Fibroblast of peridontal ligament (primary cell): Measurements from ENCODE around the gene WWOX.
"Not testable (repeated sequence)": the region's sequence is repeated elsewhere in the genome, so short reads cannot be mapped to it uniquely, and the experiment has no call there.

Experiments used
- DNase-seq: peaks from one replicate; pipeline ENCODE4 v3.0.0-alpha.2; 2010; ENCODE audit errors: extremely low read depth

Gene WWOX

DNA sequence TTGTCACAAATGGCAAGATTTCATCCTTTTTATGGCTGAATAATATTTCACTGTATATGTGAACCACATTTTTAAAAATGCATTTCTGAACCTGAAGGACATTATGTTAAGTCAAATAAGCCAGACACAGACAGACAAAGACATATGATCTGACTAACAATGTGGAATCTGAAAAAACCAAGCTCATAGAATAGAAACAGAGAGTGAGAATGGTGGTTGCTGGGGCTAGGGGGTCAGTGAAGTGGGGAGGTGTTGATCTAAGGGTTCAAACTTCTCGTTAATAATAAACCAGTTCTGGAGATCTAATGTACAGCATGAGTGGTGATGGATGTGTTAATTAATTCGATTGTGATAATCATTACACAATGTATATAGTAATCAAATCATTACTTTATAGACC is 475.1 kb downstream of the WWOX start:
- no peak for DNase-seq

DNA sequence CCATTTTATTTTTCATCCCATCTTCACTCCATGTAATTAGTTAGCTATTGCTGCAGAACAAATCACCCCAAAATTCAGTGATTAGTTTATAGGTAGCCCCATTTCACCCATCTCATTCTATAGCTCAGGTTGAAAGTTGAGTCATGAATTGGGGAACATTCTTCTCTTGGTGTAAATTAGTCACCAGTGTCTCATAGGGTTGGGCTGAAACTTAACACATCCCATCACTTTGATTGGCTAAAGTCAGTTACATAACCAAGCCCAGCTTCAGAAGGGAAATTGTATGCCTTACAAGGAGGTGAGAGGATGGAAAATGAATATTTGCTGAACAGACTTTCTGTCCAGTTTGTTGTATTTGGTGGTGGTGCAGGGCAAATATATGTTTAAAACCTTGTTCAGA is 477.5 kb downstream of the WWOX start:
- DNase-seq = no peak

DNA sequence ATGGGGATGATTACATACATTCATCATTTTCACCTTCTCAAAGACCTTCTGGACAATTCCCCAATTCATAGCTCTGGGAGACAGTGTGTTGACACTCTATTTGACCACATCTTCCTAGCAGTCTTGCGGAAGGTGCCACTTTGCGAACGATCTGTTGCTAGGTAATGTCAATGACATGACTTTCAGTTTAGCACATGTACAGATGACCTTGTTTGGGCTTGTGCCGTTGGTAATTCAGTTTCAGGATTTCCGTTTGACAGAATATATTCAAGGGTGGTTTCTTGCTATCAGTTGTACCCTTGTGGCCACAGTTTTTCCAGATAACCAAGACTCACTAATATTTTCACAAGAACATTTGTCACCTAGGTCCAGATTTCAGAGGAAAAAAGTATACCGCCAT is 478.2 kb downstream of the WWOX start:
- no peak for DNase-seq

DNA sequence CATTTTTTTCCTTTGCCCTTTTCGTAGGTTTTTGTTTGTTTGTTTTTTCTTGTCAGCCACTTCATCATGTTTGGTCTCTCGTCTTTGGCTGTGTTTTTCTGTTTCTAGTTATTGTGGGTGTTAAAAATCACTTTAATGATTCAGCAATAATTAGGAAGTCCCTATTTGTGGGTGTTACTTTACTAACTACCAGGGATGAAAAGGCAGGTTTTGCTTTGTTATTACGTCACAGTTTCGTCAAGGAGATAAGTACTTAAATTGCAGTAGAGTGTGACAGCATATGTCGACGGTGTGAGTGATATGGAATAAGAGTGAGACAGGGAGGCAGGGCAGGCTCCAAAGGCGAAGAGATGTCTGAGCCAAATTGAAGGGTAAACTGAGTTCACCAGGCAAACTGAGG is 479.6 kb downstream of the WWOX start:
- no peak for DNase-seq

DNA sequence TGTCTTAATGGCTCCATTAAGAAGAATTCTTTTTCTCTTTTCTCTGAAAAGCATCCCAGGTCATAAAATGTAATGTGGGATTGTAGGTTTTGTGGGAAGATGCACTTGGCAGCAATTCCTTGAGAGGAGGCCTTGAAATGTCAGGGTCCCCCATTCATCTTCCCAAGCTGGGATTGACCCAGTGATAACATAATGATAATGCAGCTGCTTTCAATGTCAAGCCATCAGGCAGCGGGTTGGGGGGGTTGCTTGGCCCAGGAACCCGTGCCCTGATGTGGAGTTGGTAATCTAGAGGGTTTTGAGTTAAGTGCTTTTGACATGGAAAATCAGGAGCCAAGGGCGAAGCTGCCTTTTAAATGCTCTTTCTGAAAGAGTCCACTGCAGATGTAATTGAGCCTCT is 484.0 kb downstream of the WWOX start:
- no peak for DNase-seq

DNA sequence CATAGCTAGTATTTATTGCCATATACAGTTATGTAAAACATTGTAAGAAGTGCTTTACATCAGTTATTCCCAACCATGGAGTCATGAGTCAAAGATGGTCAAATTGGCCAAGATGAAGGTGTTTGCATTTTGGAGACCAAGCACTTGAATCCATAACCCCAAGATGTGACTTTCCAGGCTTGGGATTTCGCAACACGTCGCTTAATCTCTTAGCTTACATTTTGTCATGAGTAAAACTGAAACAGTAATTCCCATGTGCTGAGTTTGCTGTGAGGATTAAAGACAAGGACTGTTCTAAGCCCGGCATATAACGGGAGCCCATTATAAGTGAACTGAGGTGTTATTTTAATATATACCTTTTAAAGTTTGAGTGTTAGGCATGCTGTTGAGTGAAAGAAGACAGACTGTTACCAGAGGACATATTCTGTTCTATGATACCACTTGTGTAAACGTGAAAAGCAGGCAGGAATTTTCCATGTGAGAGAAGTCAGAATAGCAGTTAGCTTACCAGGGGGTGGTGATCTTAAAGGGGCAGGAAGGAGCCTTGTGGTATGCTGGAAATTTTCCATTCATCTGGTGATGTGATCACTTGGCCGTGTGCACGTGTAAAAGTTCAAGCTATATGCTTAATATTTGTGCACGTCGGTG is 484.9 kb downstream of the WWOX start:
- DNase-seq = no peak

DNA sequence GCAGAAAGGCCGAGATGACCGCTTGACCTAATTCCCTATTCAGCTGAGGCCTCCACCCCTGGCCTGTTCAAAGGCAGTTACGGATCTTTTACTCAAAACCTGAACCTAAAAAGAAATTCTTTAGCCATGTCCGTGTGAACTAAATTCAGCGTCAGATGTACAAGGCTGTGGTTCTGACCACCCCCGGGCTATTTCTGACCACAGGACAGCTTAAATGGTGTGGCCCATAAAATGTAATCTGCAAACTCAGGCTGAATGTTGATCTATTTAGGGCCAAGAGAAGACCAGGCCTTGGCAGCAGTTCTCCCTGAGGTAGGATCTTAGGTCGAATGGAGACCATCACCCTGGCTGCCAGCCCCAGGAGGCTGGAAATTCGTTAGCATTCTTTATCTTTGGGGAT is 485.5 kb downstream of the WWOX start:
- no peak for DNase-seq

DNA sequence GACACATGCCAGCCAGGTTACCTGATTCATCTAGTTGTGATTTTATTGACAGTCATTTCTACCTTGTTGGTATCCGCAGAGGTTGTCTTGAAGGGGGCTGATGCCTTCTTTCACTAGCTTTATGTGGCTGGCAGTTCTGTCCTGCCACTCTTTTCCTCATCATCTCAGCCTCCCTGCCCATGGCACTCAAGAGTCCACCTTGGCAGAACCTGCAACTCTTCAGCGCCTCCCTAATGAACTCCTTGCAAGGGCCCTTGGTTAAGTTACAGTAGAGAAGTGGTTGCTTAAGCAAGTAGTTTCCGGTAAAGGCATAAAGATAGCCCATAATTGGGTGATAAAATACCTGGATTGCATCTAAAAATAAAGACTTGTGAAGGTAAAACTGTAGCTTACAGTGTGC is 489.9 kb downstream of the WWOX start:
- no peak for DNase-seq

DNA sequence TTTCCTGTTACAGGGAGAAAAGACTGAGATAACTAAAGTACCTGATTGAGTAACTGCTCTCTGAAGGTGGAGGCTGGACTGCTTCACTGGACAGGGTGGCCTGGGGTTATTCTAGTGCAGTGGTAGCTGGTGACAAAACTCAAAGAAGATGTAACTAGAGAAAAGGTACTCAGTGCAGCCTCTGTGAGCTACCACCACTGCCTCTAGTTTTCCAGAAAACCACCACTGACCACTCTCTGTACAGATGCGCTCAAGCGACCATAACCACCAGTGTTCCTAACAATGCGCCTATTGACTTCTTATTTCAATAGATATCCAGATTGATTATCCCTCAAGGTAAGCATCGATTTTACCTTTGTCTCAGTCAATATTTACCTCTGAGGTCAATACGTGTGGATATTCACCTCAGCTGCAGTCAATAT is 492.2 kb downstream of the WWOX start:
- DNase-seq = no peak

DNA sequence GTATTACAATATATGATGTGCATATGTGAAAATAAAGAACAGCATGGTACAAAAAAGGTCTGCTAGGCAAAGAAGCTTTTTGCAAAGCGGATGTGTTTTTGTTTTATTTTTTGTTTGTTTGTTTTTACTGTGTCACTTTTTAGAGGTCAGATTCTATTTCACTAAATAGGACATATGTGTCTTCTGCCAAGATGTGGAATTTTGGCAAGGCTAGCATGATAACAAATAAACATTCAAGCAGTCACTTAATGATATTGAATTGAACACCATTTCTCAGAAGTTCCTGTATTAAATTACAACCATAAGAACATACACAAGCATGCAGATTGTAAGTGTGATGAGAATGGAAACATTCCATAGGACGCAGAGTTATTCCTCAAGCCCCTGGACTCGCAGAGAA is 492.7 kb downstream of the WWOX start:
- DNase-seq = no peak

DNA sequence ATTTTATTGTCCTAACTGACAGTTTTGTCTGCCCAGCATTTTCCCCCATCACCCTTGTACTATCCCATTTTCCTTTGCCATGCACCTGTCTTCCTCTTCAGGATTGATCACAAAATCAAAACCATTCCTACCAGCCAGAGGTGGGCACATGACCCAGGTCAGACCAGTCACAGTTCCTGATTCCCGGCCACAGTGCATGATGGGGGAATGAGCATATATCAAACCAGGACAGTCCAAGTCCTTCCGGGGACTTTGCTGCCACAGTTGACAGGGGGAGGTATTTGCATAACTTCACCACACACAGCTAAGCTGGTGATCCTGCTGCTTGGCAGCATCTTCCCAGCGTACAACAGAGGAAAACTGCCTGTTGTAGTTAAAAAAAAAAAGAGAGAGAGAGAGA is 493.9 kb downstream of the WWOX start:
- no peak for DNase-seq

DNA sequence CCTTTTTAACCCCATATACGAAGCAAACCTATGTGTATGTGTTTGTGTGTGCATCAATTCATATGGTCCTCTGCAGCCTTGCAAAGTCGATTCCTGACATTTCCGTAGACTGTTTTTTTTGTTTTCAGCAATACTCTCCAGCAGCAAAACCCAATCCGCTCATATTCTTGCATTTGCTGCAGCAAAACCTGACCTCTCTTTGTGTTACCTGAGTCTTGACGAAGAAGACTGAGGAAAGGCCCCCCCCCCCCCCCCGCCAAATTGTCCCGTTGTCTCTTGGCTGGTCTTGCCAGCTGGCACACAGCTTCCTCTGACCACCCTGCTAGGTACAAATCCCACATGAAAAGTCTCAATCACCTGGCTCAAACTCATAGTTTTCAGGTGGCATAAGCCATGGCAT is 494.7 kb downstream of the WWOX start:
- DNase-seq = no peak

DNA sequence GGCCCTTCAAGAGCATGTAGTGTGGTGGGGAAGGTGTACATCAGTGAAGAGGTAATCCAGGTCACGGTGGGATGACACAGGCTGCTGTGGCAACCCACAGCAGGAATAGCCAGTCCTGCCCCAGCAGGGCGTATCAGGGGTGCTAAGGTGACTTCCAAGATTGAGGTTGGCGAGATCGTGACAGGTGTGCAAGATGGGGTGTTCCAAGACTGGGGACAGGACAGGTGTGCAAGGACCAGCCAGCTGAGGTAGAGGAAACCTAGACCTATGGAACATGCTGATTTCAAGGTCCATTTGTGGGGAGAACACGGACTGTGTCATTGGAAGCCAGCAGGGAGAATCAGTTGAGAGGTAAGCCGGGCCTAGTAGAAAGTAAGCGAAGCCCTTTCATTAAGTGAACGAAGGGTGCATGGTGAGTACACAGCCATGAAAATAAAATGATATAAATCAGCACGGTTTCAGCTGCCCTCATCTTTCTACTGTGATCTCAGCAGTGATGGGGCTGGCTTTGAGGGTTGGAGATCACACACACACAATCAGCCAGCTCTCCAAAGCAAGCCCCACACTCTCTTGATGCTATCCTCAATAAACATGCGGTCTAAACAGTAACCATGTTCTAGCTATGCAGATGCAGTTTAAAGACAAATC is 497.0 kb downstream of the WWOX start:
- no peak for DNase-seq

DNA sequence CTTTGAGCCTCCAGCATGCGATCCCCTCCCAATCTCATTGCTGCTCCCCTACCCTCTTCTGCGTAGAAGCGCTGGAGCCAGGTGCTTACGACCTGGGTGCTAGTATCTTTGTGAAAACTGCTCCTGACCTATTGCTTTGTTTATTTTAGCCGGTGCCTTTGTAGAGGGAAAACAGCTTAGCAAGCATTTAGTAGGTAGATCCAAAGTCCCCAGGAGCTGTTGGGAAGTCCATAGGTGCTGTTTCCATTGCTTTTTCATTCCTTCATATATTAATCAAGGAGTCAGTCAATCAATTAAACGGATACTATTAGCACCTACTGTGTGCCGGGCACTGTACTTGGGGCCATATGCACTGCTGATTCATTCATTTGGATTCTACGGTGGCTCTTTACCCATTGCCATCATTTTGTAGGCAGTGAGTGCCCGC is 497.6 kb downstream of the WWOX start:
- DNase-seq = no peak

DNA sequence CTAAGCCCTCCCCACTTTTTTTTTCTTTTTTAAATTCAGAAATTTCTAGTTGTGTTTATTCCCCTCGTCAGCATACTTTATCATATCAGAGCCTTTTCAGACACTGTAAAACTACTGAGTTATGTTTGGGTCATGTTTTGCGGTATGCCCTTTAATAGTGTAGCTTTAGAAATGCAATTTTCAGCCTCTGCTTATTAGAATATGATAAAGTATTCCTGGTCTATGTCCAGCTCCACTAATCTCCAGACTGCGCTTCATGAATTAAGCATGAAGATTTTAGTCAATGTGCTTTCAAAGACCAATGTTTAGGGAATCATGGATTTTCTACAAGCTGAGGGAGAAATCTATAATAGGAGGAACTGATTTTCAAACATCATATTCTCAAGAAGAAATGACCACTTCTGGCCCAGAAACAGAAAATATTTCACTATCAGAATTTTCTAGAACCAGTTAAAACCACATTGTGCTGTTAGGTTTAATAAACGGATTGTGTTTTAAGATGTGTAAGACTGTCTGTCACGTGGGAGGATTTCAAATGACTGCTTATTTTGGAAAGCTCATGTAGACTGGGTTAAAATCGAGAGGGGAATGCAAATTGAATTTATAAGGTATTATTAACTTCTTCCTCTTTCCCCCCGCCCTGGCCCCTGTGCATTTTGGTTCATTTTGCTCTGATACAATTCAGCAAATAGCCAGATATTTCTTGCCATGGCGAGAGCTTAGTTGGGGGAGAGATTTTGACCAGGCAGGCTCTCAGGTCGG is 498.5 kb downstream of the WWOX start:
- DNase-seq = no peak

DNA sequence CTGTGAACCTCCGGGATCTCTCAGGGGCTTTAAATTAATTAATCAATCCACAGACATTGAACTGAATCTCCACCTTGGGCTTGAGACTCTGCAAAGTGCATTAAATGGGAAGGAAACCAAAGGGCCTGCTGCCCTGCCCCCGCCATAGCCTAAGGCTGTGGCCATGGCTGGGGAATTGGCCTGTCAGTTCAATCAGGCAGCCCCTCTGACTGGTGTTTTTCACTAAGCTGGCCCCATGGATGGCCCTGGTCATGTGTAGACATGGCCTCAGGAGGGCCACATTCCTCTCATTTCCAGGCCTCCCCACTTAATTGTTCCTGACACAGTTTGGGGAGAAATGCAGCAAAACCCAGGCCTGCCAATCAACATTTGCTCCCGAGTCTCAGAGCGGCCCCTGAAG is 499.8 kb downstream of the WWOX start:
- no peak for DNase-seq

DNA sequence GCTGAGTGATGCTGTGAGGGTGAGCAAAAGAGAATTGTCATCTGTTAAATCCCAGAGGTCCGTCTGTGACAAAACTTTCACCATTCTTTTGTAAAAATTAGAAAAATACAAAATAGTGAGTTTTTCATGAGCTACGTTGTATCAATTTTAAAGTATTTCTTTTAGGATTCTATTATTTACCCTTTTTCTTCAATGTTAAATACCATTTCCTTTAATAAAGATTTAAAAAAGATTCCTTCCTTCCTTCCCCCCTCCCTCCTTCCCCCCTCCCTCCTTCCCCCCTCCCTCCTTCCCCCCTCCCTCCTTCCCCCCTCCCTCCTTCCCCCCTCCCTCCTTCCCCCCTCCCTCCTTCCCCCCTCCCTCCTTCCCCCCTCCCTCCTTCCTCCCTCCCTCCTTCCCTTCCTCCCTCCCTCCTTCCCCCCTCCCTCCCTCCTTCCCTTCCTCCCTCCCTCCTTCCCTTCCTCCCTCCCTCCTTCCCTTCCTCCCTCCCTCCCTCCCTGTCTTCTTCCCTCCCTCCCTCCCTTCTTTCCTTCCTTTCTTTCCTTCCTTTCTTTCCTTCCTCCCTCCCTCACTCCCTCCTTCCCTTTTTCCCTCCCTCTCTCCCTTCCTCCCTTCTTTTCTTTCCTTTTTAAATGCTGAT is 505.1 kb downstream of the WWOX start:
- not testable (repeated sequence) for DNase-seq

DNA sequence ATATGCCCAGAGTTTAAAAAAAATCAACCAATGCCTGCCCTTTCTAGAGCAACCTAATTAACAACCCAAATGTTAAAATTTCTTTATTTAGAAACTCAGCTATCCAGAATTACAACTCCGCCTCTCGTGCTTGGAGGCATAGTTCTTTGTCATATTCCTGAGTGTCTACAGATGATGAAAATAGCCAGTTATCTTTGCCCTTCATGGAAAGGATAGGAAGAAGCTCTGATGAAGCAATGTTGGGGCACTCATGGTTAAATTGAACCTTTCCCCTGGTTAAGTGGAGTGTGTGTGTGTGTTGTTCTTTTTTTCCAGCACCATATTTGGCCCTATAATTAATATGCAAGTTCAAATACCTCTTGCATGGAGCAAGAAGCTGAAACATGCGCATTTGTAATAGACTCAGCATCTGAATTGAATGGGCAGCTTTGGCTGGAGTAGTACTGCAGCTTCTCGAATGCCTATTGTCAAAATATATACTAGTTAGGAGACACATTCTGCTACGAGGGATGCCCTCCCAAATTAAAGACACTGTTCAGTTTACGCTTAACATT is 506.2 kb downstream of the WWOX start:
- no peak for DNase-seq

DNA sequence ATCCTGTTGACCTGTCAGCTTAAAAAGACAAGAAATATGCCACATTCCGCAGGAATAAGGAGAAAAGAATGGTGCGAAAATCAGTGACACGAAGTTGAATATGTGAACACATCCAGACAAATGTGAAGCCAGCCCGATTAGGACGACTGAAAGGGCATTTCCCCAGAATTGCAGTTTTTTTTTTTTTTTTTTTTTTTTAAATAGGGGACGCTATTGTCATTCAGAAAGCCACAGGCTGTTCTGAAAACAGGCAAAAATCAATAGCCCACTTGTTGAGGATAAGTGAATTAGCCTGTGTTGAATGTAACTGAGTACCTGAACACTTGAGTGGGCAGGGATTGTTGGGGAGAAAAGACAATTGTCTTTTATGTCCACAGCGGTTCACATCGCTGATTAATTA is 507.1 kb downstream of the WWOX start:
- no peak for DNase-seq

DNA sequence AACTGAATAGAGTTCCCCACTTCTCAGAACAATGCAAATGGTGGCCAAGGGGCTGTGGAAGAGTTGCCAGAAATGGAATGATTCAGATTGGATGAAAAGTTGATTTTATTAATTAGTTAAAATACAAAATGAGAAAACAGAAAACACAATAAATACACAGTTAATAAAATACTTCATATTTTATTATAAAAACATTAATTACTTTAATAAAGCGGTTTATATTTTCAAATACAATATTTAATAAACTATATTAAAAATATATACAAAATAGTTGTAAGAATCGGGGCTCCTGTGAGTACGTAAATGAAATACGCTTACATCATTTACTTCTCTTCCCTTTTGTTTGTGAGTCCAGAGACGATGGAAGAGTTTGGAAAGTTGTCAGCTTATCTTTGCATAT is 507.6 kb downstream of the WWOX start:
- DNase-seq = no peak

DNA sequence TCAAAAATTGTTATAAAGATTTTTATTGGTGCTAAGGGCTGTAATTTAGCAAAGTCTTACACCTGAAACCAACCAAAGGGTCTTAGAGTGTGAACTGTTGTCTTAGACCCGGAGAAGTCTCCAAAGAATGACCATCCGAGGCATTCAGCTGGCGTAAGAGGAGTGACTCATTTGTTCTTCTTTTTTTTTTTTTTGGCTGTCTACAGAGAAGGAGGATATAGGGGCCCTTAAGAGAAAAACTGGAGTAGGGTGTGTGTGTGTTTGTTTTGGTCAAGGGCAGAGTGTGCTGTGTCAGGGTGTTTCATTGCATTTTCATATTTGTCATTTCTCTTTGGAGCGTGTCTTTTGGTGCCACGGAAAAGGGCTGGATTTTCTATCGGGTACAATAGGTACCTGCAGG is 508.0 kb downstream of the WWOX start:
- no peak for DNase-seq

DNA sequence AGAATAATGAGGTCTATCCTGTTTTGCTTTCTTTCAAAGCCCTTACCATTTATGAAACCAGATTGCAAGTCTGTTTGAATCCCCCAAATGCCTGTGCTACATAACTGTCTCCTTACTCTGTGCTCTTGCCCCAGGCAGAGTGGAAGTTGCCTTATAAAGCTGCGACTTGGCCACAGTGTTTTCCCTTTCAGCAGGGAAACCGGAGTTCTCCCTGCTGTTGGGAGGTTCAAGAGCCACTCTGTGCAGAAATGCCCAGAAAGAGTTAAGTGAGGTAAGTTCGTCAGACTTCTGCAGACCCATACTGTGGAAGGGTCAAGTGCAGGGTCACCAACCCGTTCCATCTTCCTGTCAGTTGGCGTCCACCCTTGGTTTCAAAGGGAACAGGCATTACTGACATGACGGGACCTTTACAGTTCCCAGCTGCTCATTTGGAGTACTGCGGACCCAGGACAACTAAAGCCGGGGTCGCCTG is 508.9 kb downstream of the WWOX start:
- no peak for DNase-seq
